Natural killer cell (primary cell): ENCODE measurements around the gene BBS9. TPM values are rescaled to one million over a fixed set of nuclear protein-coding genes. Genes with fewer than 3 reads are reported as not detected.

Experiments
- ATAC-seq, 3 donors: fragments of 150-1000 bp in 2 of 3; fragments of 200-7000 bp in 1 of 3; cut with Tn5 transposase; 1 replicate in 1 of 3; 2 replicates in 2 of 3; pipeline ENCODE4 v1.10.0; 2021; ENCODE audit warnings: mild to moderate bottlenecking in 2 of 3, moderate library complexity in 2 of 3
- DNase-seq, 2 donors: peaks; one replicate each; pipeline versions ENCODE4 v3.0.0 to v3.0.0-alpha.2; 2013 to 2021; ENCODE audit warnings: mixed read lengths in 1 of 2
- H3K27ac ChIP-seq: one replicate; pipeline ENCODE4 v1.5.1; 2013; ENCODE audit warnings: mild to moderate bottlenecking, low read length
- H3K27me3 ChIP-seq: one replicate; pipeline ENCODE4 v1.6.1; 2013; ENCODE audit warnings: low read length; ENCODE audit not compliant: control insufficient read depth, insufficient read depth
- H3K36me3 ChIP-seq: one replicate; pipeline ENCODE4 v1.6.1; 2013; ENCODE audit warnings: low read length; ENCODE audit not compliant: control insufficient read depth, insufficient read depth
- H3K4me1 ChIP-seq: one replicate; pipeline ENCODE4 v1.6.1; 2013; ENCODE audit warnings: low read length; ENCODE audit not compliant: control insufficient read depth, insufficient read depth
- H3K4me3 ChIP-seq: one replicate; pipeline ENCODE4 v1.5.1; 2013; ENCODE audit warnings: low read length
- H3K9me3 ChIP-seq: one replicate; pipeline ENCODE4 v1.6.1; 2013; ENCODE audit warnings: low read length; ENCODE audit not compliant: control insufficient read depth, insufficient read depth
- H3K27ac Mint-ChIP-seq, 2 donors: one replicate each; pipeline ENCODE4 v1.8.0; 2022; ENCODE audit warnings: mild to moderate bottlenecking in 2 of 2, mixed read lengths in 2 of 2, moderate library complexity in 1 of 2
- H3K27me3 Mint-ChIP-seq, 2 donors: one replicate each; pipeline ENCODE4 v1.8.0; 2022; ENCODE audit warnings: low read depth in 2 of 2, mixed read lengths in 2 of 2
- H3K36me3 Mint-ChIP-seq: one replicate; pipeline ENCODE4 v1.8.0; 2022; ENCODE audit warnings: mixed read lengths
- H3K4me1 Mint-ChIP-seq, 2 donors: one replicate each; pipeline ENCODE4 v1.8.0; 2022; ENCODE audit warnings: mixed read lengths in 2 of 2
- H3K4me3 Mint-ChIP-seq: one replicate; pipeline ENCODE4 v1.8.0; 2022; ENCODE audit warnings: mild to moderate bottlenecking, moderate library complexity, mixed read lengths
- H3K9me3 Mint-ChIP-seq, 2 donors: one replicate each; pipeline ENCODE4 v1.8.0; 2022; ENCODE audit warnings: mixed read lengths in 2 of 2
- CTCF ChIP-seq: fragments of 200-600 bp; IDR thresholded peaks from one replicate; pipeline ENCODE4 v1.8.0; 2022; ENCODE audit warnings: antibody characterized with exemption
- WGBS: methylation state at CpG from one replicate; pipeline ENCODE4 v1.1.7; 2013; ENCODE audit warnings: missing lambda C conversion rate; ENCODE audit not compliant: insufficient coverage; 5-methylcytosine and 5-hydroxymethylcytosine counted together
- intact Hi-C: fragments of 100-400 bp; cut with micrococcal nuclease; formaldehyde crosslinking; loops from one replicate; pipeline ENCODE4 v1.14.2; 2022
- total RNA-seq, 4 donors: library from RNA; stranded (reverse); fragments of 120-200 nt in 1 of 4; gene quantifications; one replicate each; pipeline versions ENCODE4 v1.2.3 to v1.2.4, GENCODE V29; 2013 to 2022

BBS9 gene
- total RNA-seq, 3 donors from 2014 or later (not counting 1 experiment from before 2014, with no cell fraction given): 25.1 to 34.6 (median 34.4) TPM

- peaks cover 53 to 58% of the 10 kb centered on the region in 2 donors for H3K4me1 Mint-ChIP-seq
- Histone ChIP-seq H3K9me3 (peaks cover 5% of the 10 kb centered on the region), H3K27ac (no peak overlapping the region), H3K4me1 (peaks cover 2% of the 10 kb centered on the region), H3K27me3 (no peaks in the 10 kb centered on the region), H3K4me3 (no peak overlapping the region), H3K36me3 (peaks cover 3% of the 10 kb centered on the region)
- no peaks in the 10 kb centered on the region for H3K27me3 Mint-ChIP-seq
- DNase-seq (no peak), ATAC-seq (no peak)
- no peak overlapping the region for H3K27ac Mint-ChIP-seq
- intact Hi-C loops: no loop called here
- no peak overlapping the region for H3K4me3 Mint-ChIP-seq
- 100% methylated on average over 2 of the region's 2 CpGs for WGBS
- H3K36me3 Mint-ChIP-seq: peaks cover 8% of the 10 kb centered on the region
- no peak for TF ChIP-seq CTCF
- H3K9me3 Mint-ChIP-seq: peaks cover 3% of the 10 kb centered on the region in 2 donors
Measured at GRCh38 chr7:33539198-33539597, 409.8 kb downstream of the BBS9 start.

- Histone ChIP-seq H3K27me3 (no peaks in the 10 kb centered on the region), H3K27ac (no peak overlapping the region), H3K9me3 (peaks cover 5% of the 10 kb centered on the region), H3K36me3 (peaks cover 3% of the 10 kb centered on the region), H3K4me1 (peaks cover 2% of the 10 kb centered on the region), H3K4me3 (no peak overlapping the region)
- H3K36me3 Mint-ChIP-seq: peaks cover 8% of the 10 kb centered on the region
- no peak for TF ChIP-seq CTCF
- 75% methylated on average over 2 of the region's 3 CpGs for WGBS
- peaks cover 3% of the 10 kb centered on the region in 2 donors for H3K9me3 Mint-ChIP-seq
- H3K27me3 Mint-ChIP-seq: no peaks in the 10 kb centered on the region
- no peak for DNase-seq
- H3K4me3 Mint-ChIP-seq: no peak overlapping the region
- ATAC-seq: no peak
- H3K4me1 Mint-ChIP-seq: peaks cover 48 to 52% of the 10 kb centered on the region in 2 donors
- peak overlapping the region in 1 of 2 donors; percentile 17 for H3K27ac Mint-ChIP-seq
- intact Hi-C loops: no loop called here
Measured at GRCh38 chr7:33539659-33540400, 410.5 kb downstream of the BBS9 start.

GRCh38 chr7:33547880-33548279, 418.5 kb downstream of the BBS9 start:
- Histone ChIP-seq H3K4me3 (no peak overlapping the region), H3K27me3 (no peaks in the 10 kb centered on the region), H3K27ac (no peak overlapping the region), H3K4me1 (no peaks in the 10 kb centered on the region), H3K36me3 (no peaks in the 10 kb centered on the region), H3K9me3 (no peaks in the 10 kb centered on the region)
- Mint-ChIP-seq H3K9me3 (no peaks in the 10 kb centered on the region), H3K27me3 (no peaks in the 10 kb centered on the region), H3K27ac (no peak overlapping the region), H3K4me1 (peaks cover 5 to 6% of the 10 kb centered on the region in 2 donors), H3K36me3 (no peaks in the 10 kb centered on the region), H3K4me3 (no peak overlapping the region)
- intact Hi-C loops: no loop called here
- no peak for TF ChIP-seq CTCF
- ATAC-seq (no peak), DNase-seq (no peak)

- ATAC-seq: no peak
- 100% methylated on average over 2 of the region's 2 CpGs for WGBS
- Mint-ChIP-seq H3K9me3 (no peaks in the 10 kb centered on the region), H3K4me3 (no peak overlapping the region), H3K4me1 (peaks cover 0 to 6% of the 10 kb centered on the region in 2 donors), H3K27me3 (no peaks in the 10 kb centered on the region), H3K36me3 (no peaks in the 10 kb centered on the region), H3K27ac (no peak overlapping the region)
- TF ChIP-seq CTCF: no peak
- DNase-seq: no peak
- no peaks in the 10 kb centered on the region for H3K9me3 ChIP-seq
- no peak overlapping the region for H3K27ac ChIP-seq
- H3K36me3 ChIP-seq: no peaks in the 10 kb centered on the region
- H3K4me1 ChIP-seq: no peaks in the 10 kb centered on the region
- intact Hi-C loops: no loop called here
- H3K27me3 ChIP-seq: no peaks in the 10 kb centered on the region
- H3K4me3 ChIP-seq: no peak overlapping the region
Measured at GRCh38 chr7:33550363-33550762, 421.0 kb downstream of the BBS9 start.
